HCT116 (cell line): ENCODE data around the gene STXBP5. TPM values are rescaled to one million over a fixed set of nuclear protein-coding genes. Genes with fewer than 3 reads are reported as not detected.

Experiments
- ATAC-seq: fragments of 200-7000 bp; cut with Tn5 transposase; 2 replicates; pipeline ENCODE4 v1.9.1; 2020; ENCODE audit warnings: mild to moderate bottlenecking, moderate library complexity
- BruUV-seq: library from RNA; stranded (reverse); fragments of 400-500 nt; replicated peaks from 2 replicates; lab custom pipeline; 2021; lab: Mats Ljungman, UMichigan
- CTCF ChIA-PET: fragments of 300-600 bp; sonication (Branson Sonifier 250); formaldehyde crosslinking; loops from one replicate; lab custom pipeline; 2021; ENCODE audit warnings: antibody characterized with exemption; lab: Charles Lee
- POLR2A ChIA-PET: fragments of 300-600, 350-600 bp; sonication (Branson Sonifier 250); formaldehyde crosslinking; loops from one replicate; lab custom pipeline; 2021; ENCODE audit warnings: antibody characterized with exemption; lab: Charles Lee
- RAD21 ChIA-PET, 2 experiments: fragments of 300-600 bp; sonication (Branson Sonifier 250); formaldehyde crosslinking; loops; one replicate each; lab custom pipeline; 2023; ENCODE audit warnings: low total read pairs in 2 of 2; ENCODE audit not compliant: uncharacterized antibody in 2 of 2, unreplicated experiment in 2 of 2, low non-redundant PET in 1 of 2; lab: Charles Lee
- DNase-seq: peaks from one replicate; pipeline ENCODE4 v3.0.0-alpha.2; 2010; ENCODE audit warnings: low read depth, low spot score
- H2AFZ ChIP-seq: fragments of 200-600 bp; shearing (Covaris generic), sonication (generic); 2 replicates; pipeline ENCODE4 v1.6.1; 2017; ENCODE audit warnings: low read depth, mixed run types, mixed read lengths, antibody characterized with exemption, low read length; ENCODE audit not compliant: poor library complexity, severe bottlenecking
- H3K27ac ChIP-seq: 2 replicates; pipeline ENCODE4 v1.5.1; 2012; ENCODE audit warnings: low read depth, low read length
- H3K27me3 ChIP-seq: fragments of 200-600 bp; sonication (generic); 2 replicates; pipeline ENCODE4 v1.6.1; 2016; ENCODE audit warnings: mixed run types, low read length, mixed read lengths; ENCODE audit not compliant: insufficient read depth
- H3K36me3 ChIP-seq, 2 experiments: fragments of 200-500 bp in 1 of 2; fragments of 200-600 bp in 1 of 2; sonication (Bioruptor generic) in 1 of 2; sonication (generic) in 1 of 2; 2 replicates each; pipeline versions ENCODE4 v1.5.1 to v1.6.1; 2014 to 2016; ENCODE audit warnings: low read length in 2 of 2, inconsistent platforms in 1 of 2, mixed read lengths in 1 of 2, mixed run types in 1 of 2; ENCODE audit not compliant: insufficient read depth in 2 of 2, control insufficient read depth in 1 of 2
- H3K4me1 ChIP-seq, 2 experiments: fragments of 200-600 bp in 1 of 2; sonication (generic) in 1 of 2; 2 replicates each; pipeline versions ENCODE4 v1.5.1 to v1.6.1; 2012 to 2017; ENCODE audit warnings: low read length in 2 of 2, inconsistent platforms in 1 of 2, mild to moderate bottlenecking in 1 of 2, mixed read lengths in 1 of 2, mixed run types in 1 of 2, moderate library complexity in 1 of 2; ENCODE audit not compliant: insufficient read depth in 2 of 2, control insufficient read depth in 1 of 2
- H3K4me2 ChIP-seq: fragments of 200-600 bp; sonication (generic); 2 replicates; pipeline ENCODE4 v1.6.1; 2017; ENCODE audit warnings: mixed run types, low read length, mixed read lengths
- H3K4me3 ChIP-seq, 2 experiments: fragments of 200-600 bp in 1 of 2; sonication (generic) in 1 of 2; replicated peaks in 1 of 2; 2 replicates each; pipeline ENCODE4 v1.5.1; 2011 to 2016; ENCODE audit warnings: low read length in 2 of 2, control low read depth in 1 of 2, low read depth in 1 of 2, mild to moderate bottlenecking in 1 of 2, mixed read lengths in 1 of 2, mixed run types in 1 of 2
- H3K79me2 ChIP-seq: fragments of 200-600 bp; sonication (generic); 2 replicates; pipeline ENCODE4 v1.6.1; 2017; ENCODE audit warnings: mild to moderate bottlenecking, mixed run types, low read length, moderate library complexity, mixed read lengths; ENCODE audit not compliant: insufficient read depth
- H3K9ac ChIP-seq: fragments of 200-600 bp; sonication (generic); 2 replicates; pipeline ENCODE4 v1.6.1; 2016; ENCODE audit warnings: low read length, mixed read lengths
- H3K9me2 ChIP-seq: fragments of 200-600 bp; sonication (generic), shearing (Covaris generic); 2 replicates; pipeline ENCODE4 v1.6.1; 2017; ENCODE audit warnings: mixed run types, mild to moderate bottlenecking, moderate library complexity; ENCODE audit not compliant: insufficient read depth
- H3K9me3 ChIP-seq, 2 experiments: fragments of 200-500 bp in 1 of 2; fragments of 200-600 bp in 1 of 2; sonication (Bioruptor generic) in 1 of 2; sonication (generic) in 1 of 2; 2 replicates each; pipeline ENCODE4 v1.6.1; 2014 to 2017; ENCODE audit warnings: low read length in 2 of 2, mixed read lengths in 2 of 2, inconsistent platforms in 1 of 2, low read depth in 1 of 2, mild to moderate bottlenecking in 1 of 2, mixed run types in 1 of 2, moderate library complexity in 1 of 2; ENCODE audit not compliant: control insufficient read depth in 1 of 2, insufficient read depth in 1 of 2
- H4K20me1 ChIP-seq: fragments of 200-600 bp; sonication (generic), shearing (Covaris generic); 2 replicates; pipeline ENCODE4 v1.6.1; 2017; ENCODE audit warnings: mixed run types, mild to moderate bottlenecking, moderate library complexity; ENCODE audit not compliant: insufficient read depth
- CBX3 ChIP-seq: IDR thresholded peaks from 2 replicates; pipeline ENCODE4 v1.6.1; 2012; ENCODE audit warnings: low read depth
- ELF1 ChIP-seq: IDR thresholded peaks from 2 replicates; pipeline ENCODE4 v1.6.1; 2012; ENCODE audit warnings: low read depth, borderline replicate concordance
- EZH2 ChIP-seq: fragments of 200-600 bp; sonication (generic); IDR thresholded peaks from 2 replicates; pipeline ENCODE4 v1.6.1; 2017; ENCODE audit warnings: antibody characterized with exemption, mixed run types
- FOSL1 ChIP-seq: IDR thresholded peaks from 2 replicates; pipeline ENCODE4 v1.6.1; 2012; ENCODE audit warnings: low read depth
- JUND ChIP-seq: IDR thresholded peaks from 2 replicates; pipeline ENCODE4 v1.6.1; 2012
- POLR2AphosphoS5 ChIP-seq: IDR thresholded peaks from 2 replicates; pipeline ENCODE4 v1.6.1; 2011; ENCODE audit warnings: mild to moderate bottlenecking, low read depth, low read length, moderate library complexity
- SIN3A ChIP-seq: IDR thresholded peaks from 2 replicates; pipeline ENCODE4 v1.6.1; 2012; ENCODE audit warnings: low read depth
- SRF ChIP-seq: IDR thresholded peaks from 2 replicates; pipeline ENCODE4 v1.6.1; 2012; ENCODE audit warnings: low read depth
- TCF7L2 ChIP-seq: IDR thresholded peaks from 2 replicates; pipeline ENCODE4 v1.7.0; 2011; ENCODE audit warnings: borderline replicate concordance, inconsistent platforms; ENCODE audit not compliant: insufficient read depth, insufficient read length; ENCODE audit errors: extremely low read depth
- YY1 ChIP-seq: IDR thresholded peaks from 2 replicates; pipeline ENCODE4 v1.6.1; 2011; ENCODE audit warnings: low read length, low read depth, moderate library complexity, mild to moderate bottlenecking; ENCODE audit not compliant: insufficient replicate concordance; ENCODE audit errors: extremely low read depth
- ZBTB33 ChIP-seq: IDR thresholded peaks from 2 replicates; pipeline ENCODE4 v1.6.1; 2011; ENCODE audit warnings: mild to moderate bottlenecking, low read length, moderate library complexity; ENCODE audit not compliant: insufficient replicate concordance; ENCODE audit errors: extremely low read depth
- ZFX ChIP-seq: fragments of 450-650 bp; IDR thresholded peaks from 2 replicates; pipeline ENCODE4 v1.6.1; 2017
- ZNF274 ChIP-seq: fragments of 200-500 bp; sonication (Bioruptor generic); IDR thresholded peaks from 2 replicates; pipeline ENCODE4 v1.6.1; 2014; ENCODE audit warnings: mild to moderate bottlenecking, low read depth, low read length, inconsistent platforms
- intact Hi-C: fragments of 100-400 bp; cut with micrococcal nuclease; formaldehyde crosslinking; loops from 2 replicates; pipeline ENCODE4 v1.10.0; 2022
- total RNA-seq: library from RNA; stranded (reverse); gene quantifications from one replicate; pipeline ENCODE4 v1.2.1, GENCODE V29; 2021; ENCODE audit not compliant: unreplicated experiment
- TF ChIP-seq, protein P1 (sequence below): IDR thresholded peaks from 2 replicates; pipeline ENCODE4 v1.6.1; 2012
- TF ChIP-seq, protein P2 (sequence below): IDR thresholded peaks from 2 replicates; pipeline ENCODE4 v1.6.1; 2012

The STXBP5 gene
- total RNA-seq, 1 experiment from 2014 or later: 12.6 TPM

DNA sequence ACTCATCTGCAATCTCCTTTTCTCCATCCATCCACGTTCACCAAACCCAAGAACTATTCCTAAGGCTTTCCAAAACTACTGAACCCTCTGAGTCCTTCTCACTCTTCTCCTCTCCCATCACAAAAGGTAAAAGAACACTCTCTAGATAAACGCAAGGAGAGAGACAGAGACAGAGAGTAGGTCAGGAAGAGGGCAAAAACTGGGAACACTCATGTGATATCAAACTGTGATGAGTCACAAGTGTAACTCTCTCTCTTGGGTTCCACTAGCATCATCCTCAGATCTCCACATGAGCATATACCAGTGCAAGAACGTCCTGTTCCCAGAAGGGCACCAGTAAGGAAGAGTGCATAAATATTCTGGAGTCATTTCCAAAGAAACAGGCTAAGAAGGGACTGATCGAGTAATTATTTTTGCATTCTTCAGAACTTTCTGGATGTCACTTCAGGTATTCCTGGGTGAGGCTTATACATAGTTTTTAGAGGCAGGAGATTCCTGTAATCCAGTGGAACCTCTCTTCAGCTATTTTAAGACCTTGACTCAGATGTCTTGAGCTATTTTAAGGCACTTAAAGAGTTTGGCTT lies 47.3 kb upstream of the STXBP5 start:
- H3K4me3 ChIP-seq: no peak overlapping the region
- no peaks in the 10 kb centered on the region for H3K9me2 ChIP-seq
- H3K27me3 ChIP-seq: no peaks in the 10 kb centered on the region
- H3K4me2 ChIP-seq: no peak overlapping the region
- no peak overlapping the region for H3K27ac ChIP-seq
- RAD21 ChIA-PET: no interaction called here
- POLR2A ChIA-PET: no interaction called here
- no peak for TF ChIP-seq FOSL1
- TF ChIP-seq ZFX: no peak
- no peak for TF ChIP-seq SRF
- TF ChIP-seq ZBTB33: no peak
- no peak for TF ChIP-seq SIN3A
- no peak for TF ChIP-seq EZH2
- no peak for TF ChIP-seq ELF1
- TF ChIP-seq YY1: no peak
- TF ChIP-seq ZNF274: no peak
- TF ChIP-seq JUND: no peak
- TF ChIP-seq, protein P1, sequence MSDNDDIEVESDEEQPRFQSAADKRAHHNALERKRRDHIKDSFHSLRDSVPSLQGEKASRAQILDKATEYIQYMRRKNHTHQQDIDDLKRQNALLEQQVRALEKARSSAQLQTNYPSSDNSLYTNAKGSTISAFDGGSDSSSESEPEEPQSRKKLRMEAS: no peak
- no peak for TF ChIP-seq POLR2AphosphoS5
- TF ChIP-seq, protein P2, sequence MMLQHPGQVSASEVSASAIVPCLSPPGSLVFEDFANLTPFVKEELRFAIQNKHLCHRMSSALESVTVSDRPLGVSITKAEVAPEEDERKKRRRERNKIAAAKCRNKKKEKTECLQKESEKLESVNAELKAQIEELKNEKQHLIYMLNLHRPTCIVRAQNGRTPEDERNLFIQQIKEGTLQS: no peak
- no peak for TF ChIP-seq TCF7L2
- no peak for TF ChIP-seq CBX3
- no peaks in the 10 kb centered on the region for H3K79me2 ChIP-seq
- BruUV-seq: no TSS peak
- no peaks in the 10 kb centered on the region for H3K36me3 ChIP-seq
- no peak overlapping the region for H2AFZ ChIP-seq
- CTCF ChIA-PET: no interaction called here
- H3K4me1 ChIP-seq: 0 out of 4 replicates have a peak, but pooled peaks cover 0 to 4% of the 10 kb centered on the region in 2 experiments
- H3K9me3 ChIP-seq: no peaks in the 10 kb centered on the region
- DNase-seq (no peak), ATAC-seq (no peak)
- H4K20me1 ChIP-seq: no peaks in the 10 kb centered on the region
- intact Hi-C loops: no loop called here
- H3K9ac ChIP-seq: no peak overlapping the region
